Stimulated activated CD8-positive, alpha-beta memory T cell treated with anti-CD3 and anti-CD28 coated beads, Interleukin-15, amount 100 ng/mL, for 24 hours (primary cell): ENCODE results near the gene DNAJC3.
"Not testable (repeated sequence)": the region's sequence is repeated elsewhere in the genome, so short reads cannot be mapped to it uniquely, and the experiment has no call there.

Experiments used
- DNase-seq: peaks from one replicate; pipeline ENCODE4 v3.0.0-alpha.2; 2020; ENCODE audit warnings: low read depth

DNAJC3 gene

GRCh38 chr13:95676762-95677563, at the start of gene DNAJC3:
Gene DNAJC3, plus strand, starts transcription at chr13:95677139. Its CDS starts 117 bp downstream, at chr13:95677256.
- DNase-seq, result peak; percentile 91

- DNase-seq, result no peak
Measured at GRCh38 chr13:95627590-95627989, 49.3 kb upstream of the DNAJC3 start.

DNA sequence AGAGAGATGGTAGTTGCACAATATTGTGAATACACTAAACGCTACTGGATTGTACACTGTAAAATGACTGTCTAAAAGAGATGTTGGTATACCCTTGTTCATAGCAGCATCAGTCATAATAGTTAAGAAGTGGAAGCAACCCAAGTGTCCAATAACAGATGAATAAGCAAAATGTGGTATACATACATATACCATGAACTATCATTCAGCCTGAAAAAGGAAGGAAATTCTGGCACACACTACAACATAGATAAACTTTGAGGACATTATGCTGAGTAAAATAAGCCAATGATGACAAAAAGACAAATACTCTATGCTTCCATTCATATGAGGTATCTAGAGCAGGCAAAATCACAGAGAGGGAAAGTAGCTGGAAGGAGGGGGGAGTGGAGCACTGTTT, 48.5 kb upstream of the DNAJC3 start:
- no peak for DNase-seq

GRCh38 chr13:95629071-95629470, 47.9 kb upstream of the DNAJC3 start:
- DNase-seq, result no peak

DNA sequence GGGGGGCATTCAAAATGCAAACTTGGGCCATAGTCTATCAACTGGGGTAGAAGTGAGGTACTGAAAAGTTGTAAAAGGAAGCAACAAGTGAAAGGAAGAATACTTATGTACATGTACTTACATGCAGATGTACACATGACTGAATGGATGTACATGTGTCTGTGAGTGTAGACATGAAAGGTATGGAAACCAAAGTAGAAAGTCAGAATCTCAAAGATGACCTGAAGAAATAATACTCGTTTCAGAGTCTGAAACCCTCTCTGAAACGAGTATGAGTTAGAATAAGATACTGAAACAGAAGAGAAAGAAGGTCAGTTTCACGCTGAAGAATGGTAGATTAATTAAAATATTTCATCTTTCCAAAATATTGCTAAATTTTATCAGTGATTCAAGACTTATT, 46.3 kb upstream of the DNAJC3 start:
- DNase-seq, result no peak

GRCh38 chr13:95636853-95637252, 40.1 kb upstream of the DNAJC3 start:
- no peak for DNase-seq

DNA sequence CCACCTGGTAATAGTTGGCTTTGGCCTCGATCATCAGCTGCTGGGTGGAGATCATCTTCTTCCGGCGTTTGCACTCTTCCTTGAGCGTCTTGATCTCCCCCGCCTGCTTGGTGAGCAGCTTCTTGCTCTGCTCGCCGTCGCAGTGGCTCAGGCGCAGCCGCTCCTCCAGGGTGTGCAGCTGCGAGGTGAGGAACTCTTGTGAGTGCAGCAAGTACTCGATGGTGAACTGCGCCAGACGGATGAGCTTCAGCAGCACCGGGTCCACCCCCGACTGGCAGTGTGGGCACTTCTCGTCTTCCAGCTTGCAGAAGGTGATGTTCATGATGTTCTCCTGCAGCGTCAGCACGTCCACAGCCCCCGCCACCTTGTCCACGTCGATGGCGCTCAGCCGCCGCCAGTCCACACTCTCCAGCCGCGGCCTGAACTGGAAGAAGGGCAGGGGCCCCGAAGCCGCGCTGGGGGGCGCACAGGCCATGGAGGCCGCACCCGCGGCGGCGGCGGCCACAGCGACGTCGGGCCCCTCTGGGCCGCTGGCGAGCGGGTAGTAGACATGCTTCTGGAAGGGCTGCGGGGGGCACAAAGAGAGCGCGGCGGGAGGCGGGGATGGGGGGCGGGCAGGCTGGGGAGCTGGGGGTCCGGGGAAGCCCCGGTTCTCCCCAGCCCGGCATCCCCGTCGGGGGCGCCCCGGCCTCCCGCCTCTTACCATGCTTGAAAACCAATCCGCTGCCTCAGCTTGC, 35.5 kb upstream of the DNAJC3 start:
- DNase-seq, result no peak

DNA sequence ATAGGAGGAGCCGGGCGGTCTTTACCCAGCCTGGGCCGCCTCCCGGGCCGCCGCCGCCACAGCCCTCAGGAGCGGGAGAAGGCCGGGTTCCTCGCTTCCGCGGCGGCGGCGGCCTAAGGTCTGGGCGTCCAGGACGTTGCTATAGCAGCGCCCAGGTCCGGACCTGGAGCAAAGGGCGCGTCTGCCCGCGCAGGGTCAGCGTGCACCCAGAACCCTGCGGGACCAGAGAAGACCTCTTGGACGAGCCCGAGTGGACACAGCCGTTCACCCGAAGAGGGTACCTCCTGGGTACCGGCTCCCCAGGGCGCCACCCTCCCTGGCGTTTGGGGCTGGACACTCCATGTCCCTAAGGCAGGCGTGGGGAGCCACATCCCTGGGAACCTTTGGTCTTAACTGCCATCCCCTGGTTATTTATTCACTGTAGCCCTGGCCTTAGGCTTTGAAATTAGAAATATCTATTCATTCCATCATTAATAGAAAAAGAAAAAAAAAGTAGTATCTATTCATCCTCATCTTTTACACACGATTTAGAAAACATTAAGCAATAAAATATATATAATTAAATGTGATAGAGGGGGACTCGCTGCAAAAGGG, 34.8 kb upstream of the DNAJC3 start:
- DNase-seq, result no peak

DNA sequence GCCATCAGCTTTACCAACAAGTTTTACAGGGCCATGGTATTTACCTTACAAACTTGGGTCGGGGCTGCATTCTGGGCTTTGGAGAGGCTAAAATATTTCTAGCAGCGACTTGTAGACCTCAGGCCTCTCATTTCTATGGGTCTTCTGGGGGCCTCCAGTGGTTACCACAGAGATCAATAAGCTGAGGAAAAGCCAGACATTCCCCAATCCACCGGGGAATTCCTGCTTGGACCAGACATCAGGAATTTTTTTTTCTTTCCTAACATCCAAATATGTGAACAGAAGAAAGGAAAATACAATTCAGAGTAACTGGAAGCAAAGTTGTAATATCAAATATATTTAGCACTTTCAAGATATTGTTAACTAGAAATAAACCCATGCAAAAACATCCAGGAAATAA, 33.9 kb upstream of the DNAJC3 start:
- DNase-seq, result no peak

DNA sequence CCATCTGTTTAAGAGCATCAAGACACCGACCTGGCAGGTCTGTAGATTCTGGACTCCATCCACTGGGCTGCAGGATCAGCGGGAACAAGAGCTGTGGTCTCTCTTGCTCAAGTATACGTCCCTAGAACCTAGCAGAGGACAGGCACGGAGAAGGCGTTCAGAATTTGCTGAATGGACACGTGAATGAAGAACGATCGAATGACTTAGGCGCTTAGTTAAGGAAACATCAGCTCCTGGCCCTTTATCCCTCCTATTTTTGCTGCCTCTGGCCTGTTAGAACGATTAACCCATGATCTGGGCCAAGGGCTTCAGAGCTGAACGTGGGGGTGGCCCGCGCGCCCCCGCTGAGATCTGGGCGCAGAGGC, 33.4 kb upstream of the DNAJC3 start:
- no peak for DNase-seq

DNA sequence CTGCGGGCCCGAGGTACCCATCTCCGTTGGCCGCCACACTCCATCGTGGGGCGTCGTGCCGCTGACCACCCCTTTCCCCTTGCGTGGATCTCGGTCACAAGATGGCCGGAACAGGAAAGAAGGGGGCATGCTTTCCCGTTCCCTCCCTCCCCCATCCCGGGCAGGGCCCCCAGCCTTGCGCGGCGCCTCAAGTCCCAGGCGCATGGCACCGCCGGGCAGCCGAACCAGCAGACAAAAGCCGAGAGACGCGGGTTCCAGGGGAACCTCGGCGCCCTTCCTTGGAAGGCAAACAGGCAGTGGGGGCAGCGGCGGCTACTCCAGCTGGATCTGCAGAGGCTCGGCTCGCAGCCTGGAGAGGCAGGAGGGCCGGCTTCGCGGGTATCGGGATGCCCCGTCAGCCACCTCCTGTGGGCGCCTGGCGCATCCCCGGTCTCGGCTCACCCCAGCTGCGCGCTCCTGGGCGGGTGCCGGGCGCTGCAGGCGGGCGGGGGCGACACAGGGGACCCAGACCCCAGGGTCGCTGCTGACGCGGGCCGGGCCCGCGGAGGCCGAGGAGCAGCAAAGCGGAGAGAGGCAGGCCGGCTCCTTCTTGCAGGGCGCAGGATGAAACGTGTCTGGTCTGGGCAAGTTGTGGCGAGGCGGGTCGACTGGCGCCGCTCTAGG, 32.9 kb upstream of the DNAJC3 start:
- no peak for DNase-seq

- DNase-seq, result no peak
Measured at GRCh38 chr13:95644601-95645052, 32.3 kb upstream of the DNAJC3 start, which contains the start of gene DZIP1. Gene DZIP1, minus strand, starts transcription at chr13:95644706. Its CDS starts 2,677 bp downstream, at chr13:95642029.

DNA sequence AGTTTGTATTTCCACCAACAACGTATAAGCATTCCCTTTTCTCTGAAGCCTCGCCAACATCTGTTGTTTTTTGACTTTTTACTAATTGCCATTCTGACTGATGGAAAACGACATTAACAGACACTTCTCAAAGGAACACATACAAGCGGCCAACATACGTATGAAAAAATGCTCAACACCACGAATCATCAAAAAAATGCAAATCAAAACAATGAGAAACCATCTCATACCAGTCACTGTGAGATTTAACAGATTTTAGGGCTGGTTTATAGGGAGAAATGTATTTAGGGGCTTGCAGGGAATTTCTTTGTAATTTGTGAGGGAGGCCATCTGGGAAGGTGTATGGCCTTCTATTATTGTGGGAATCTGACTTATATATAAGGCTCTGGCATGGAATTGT, 29.6 kb upstream of the DNAJC3 start:
- DNase-seq, result no peak

DNA sequence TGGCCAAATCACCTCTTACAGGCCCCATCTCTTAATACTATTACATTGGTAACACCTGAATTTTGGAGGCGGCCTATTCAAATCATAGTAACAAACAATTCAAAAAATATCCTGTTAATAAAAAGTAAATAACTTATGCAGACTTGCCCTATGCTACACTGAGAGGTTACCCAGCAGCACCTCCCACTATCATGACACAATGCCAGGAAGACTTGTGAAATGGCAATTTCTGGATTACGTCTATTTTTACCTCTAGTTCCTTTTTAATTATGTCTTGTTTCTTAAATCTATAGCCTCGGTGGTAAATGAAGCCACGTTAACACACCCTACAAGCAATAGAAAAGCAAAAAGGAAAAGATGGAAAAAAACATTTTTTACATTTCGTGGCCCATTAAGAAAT, 26.2 kb upstream of the DNAJC3 start:
- no peak for DNase-seq

DNA sequence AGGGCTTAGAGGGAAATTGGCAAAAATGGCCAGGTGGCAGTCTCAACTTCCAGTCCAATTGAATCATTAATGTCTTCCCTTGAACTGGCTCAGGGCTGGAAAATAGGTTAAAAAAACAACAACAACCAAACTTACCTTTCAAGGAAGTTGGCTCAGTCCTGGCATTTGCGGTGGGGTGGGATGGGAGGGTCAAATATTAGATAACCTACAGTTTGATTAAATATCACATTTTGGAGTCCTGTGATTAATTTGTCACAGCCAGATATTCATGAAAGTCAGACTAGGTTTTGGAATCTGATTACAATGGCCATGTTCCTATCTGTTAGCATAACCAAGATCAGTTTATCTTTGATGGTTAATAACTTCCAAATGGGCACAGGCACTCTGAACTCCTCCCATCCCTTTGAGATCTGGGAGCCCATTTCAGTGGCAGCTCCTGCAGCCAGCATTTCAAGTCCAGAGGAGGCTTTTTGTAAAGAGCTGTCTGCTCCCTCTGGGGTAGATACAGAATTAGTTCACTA, 24.6 kb upstream of the DNAJC3 start:
- DNase-seq, result no peak

DNA sequence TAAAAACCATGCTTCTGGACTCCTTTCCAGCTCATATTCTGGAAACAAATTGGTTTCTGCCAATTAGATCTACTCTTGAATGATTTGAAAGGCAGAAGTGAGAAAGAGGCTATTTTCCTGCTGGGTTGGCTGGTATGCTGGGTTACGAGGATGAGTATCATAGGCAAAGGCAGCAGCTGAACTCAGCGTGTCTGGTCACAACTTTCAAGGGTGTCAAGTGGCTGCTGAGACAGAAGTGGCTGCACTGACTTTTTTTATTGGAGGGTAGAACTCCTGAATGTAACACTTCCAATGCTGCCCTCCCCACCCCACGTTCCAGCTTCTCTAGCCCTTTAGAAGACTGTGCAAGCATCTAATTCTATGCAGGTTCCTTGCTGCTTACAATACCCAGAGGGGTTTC, 24.1 kb upstream of the DNAJC3 start:
- DNase-seq, result no peak

GRCh38 chr13:95656386-95657015, 20.4 kb upstream of the DNAJC3 start:
- no peak for DNase-seq

- DNase-seq, result no peak
Measured at GRCh38 chr13:95659500-95659899, 17.4 kb upstream of the DNAJC3 start.

DNA sequence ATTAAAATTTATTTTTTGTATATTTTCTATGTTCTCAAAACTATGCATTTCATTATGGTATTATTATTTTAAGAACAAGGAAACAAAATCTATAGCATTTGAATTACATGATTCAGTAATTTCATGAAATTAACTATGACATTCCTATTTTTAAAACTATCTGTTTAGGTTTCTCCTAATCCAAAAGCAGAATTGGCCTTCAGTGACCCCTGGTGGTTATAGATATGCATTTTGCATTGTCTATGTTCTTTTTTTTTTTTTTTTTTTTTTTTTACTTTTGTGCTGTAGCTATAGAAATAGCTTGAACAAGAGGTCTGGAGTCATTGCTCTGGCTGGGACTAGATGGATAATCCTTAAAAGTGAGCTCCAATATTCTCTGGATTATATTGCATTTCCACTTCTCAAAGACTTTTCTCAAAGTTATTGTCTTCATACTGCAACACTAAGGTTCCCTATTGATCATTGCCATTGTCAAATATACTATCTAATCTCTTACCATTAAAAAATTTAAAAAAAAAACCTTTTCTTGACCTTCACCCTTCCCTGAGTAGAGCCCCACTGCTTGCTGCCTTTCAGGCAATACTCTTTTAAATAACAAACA, 15.9 kb upstream of the DNAJC3 start:
- no peak for DNase-seq

DNA sequence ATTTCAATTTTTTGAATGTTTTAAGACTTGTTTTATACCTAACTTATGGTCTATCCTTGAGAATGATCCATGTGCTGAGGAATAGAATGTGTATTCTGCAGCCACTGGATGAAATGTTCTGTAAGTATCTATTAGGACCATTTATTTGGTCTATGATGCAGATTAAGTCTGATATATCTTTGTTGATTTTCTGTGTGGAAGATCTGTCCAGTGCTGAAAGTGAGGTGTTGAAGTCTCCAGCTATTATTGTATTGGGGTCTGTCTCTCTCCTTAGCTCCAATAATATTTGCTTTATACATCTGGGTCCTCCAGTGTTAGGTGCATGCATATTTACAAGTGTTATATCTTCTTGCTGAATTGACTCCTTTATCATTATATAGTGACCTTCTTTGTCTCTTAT, 9.7 kb upstream of the DNAJC3 start:
- not testable (repeated sequence) for DNase-seq

DNA sequence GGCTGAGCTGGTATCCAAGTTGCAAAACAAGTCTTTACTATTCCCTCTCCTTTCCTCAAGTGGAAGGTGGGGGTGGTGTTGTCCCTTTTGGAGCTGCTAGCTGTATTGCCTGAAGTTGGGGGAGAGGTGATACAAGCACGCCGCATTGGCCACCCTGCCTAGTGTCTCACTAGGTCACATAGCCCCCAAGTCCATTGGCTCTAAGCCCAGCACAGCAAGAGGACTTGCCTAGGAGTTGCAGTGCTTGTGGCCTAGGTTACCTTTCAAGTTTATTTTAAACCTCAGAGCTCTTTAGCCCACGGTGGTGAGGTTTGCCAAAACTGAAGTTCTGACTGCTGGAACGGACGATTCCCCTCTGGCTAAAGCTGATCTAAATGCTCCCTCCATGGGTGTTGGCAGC, 5.3 kb upstream of the DNAJC3 start:
- no peak for DNase-seq
